ENCODE results near the gene DHRS13. TPM values are rescaled to one million over a fixed set of nuclear protein-coding genes. Genes with fewer than 3 reads are reported as not detected.

DHRS13 gene
- total RNA-seq, 1 experiment from 2014 or later = 5.1 TPM

GRCh38 chr17:28857905-28858800 is 44.7 kb downstream of the DHRS13 start:
- no peaks in the 10 kb centered on the region for H4K20me1 ChIP-seq (ENCODE audit: low read length)
- 0 out of 2 replicates have a peak, but pooled peaks cover 4% of the 10 kb centered on the region for H3K4me1 ChIP-seq (ENCODE audit: insufficient read depth, low read length)
- POLR2A ChIA-PET (ENCODE audit: unreplicated experiment) = no interaction called here
- intact Hi-C loops (cut with micrococcal nuclease) = no loop called here
- no peak overlapping the region for H2AFZ ChIP-seq (ENCODE audit: low read length)
- no TSS peak for BruUV-seq (replicated peaks)
- H3K79me2 ChIP-seq (ENCODE audit: low read length) = peaks cover 15% of the 10 kb centered on the region
- H3K36me3 ChIP-seq (ENCODE audit: low read depth, low read length) = no peaks in the 10 kb centered on the region; the same call in none of the 2 replicates
- TF ChIP-seq CTCF (conservative IDR thresholded peaks at IDR 0.05; ENCODE audit: low read depth, low read length) = no peak
- no peak for TF ChIP-seq EZH2phosphoT487 (IDR thresholded peaks at IDR 0.05; ENCODE audit: borderline replicate concordance, low read length)
- no peak overlapping the region for H3K9ac ChIP-seq (ENCODE audit: low read length)
- CTCF ChIA-PET = no interaction called here
- H3K4me3 ChIP-seq (ENCODE audit: low read length) = no peak overlapping the region
- H3K4me2 ChIP-seq (ENCODE audit: low read length) = no peak overlapping the region
- no peak overlapping the region for H3K27ac ChIP-seq (ENCODE audit: low read length)
- H3F3A ChIP-seq (ENCODE audit: low read length, unreplicated experiment) = no peaks in the 10 kb centered on the region
- ATAC-seq (no peak), DNase-seq (no peak)
- no peaks in the 10 kb centered on the region for H3K27me3 ChIP-seq (ENCODE audit: low read length)
- H3K9me2 ChIP-seq (replicated peaks; ENCODE audit: low read length) = no peaks in the 10 kb centered on the region
- H3K9me3 ChIP-seq (ENCODE audit: low read length) = no peaks in the 10 kb centered on the region

- intact Hi-C loops (cut with micrococcal nuclease) = no loop called here
- no TSS peak for BruUV-seq (replicated peaks)
- no peaks in the 10 kb centered on the region for H3K9me2 ChIP-seq (replicated peaks; ENCODE audit: low read length)
- no peaks in the 10 kb centered on the region for H3K9me3 ChIP-seq (ENCODE audit: low read length)
- H3K27ac ChIP-seq (ENCODE audit: low read length) = no peak overlapping the region
- H3F3A ChIP-seq (ENCODE audit: low read length, unreplicated experiment) = no peaks in the 10 kb centered on the region
- peak overlapping the region; percentile 93 for H3K4me2 ChIP-seq (ENCODE audit: low read length)
- H3K79me2 ChIP-seq (ENCODE audit: low read length) = peaks cover 15% of the 10 kb centered on the region
- POLR2A ChIA-PET (ENCODE audit: unreplicated experiment) = no interaction called here
- peak overlapping the region; percentile 87; the same call in 1 of the 2 replicates for H3K4me3 ChIP-seq (ENCODE audit: low read length)
- no peaks in the 10 kb centered on the region for H3K27me3 ChIP-seq (ENCODE audit: low read length)
- H3K36me3 ChIP-seq (ENCODE audit: low read depth, low read length) = no peaks in the 10 kb centered on the region; the same call in none of the 2 replicates
- no peak overlapping the region for H2AFZ ChIP-seq (ENCODE audit: low read length)
- ATAC-seq (no peak), DNase-seq (no peak)
- TF ChIP-seq EZH2 (IDR thresholded peaks at IDR 0.05; ENCODE audit: low read length, unreplicated experiment) (no peak), CTCF (conservative IDR thresholded peaks at IDR 0.05; ENCODE audit: low read depth, low read length) (no peak), EZH2phosphoT487 (IDR thresholded peaks at IDR 0.05; ENCODE audit: borderline replicate concordance, low read length) (no peak)
- 0 out of 2 replicates have a peak, but pooled peaks cover 4% of the 10 kb centered on the region for H3K4me1 ChIP-seq (ENCODE audit: insufficient read depth, low read length)
- no peaks in the 10 kb centered on the region for H4K20me1 ChIP-seq (ENCODE audit: low read length)
- CTCF ChIA-PET = interaction anchor here (0.5 kb wide), 1 partner anchor 195 kb away, joined by 4 read pairs; no protein-coding TSS in a partner anchor
- H3K9ac ChIP-seq (ENCODE audit: low read length) = no peak overlapping the region
These were observed 46.8 kb downstream of the DHRS13 start for GRCh38 chr17:28856028-28856574.

GRCh38 chr17:28855336-28855679 is 47.6 kb downstream of the DHRS13 start:
- POLR2A ChIA-PET (ENCODE audit: unreplicated experiment) = no interaction called here
- Histone ChIP-seq H3K9me2 (replicated peaks; ENCODE audit: low read length) (no peaks in the 10 kb centered on the region), H3F3A (ENCODE audit: low read length, unreplicated experiment) (no peaks in the 10 kb centered on the region), H4K20me1 (ENCODE audit: low read length) (no peaks in the 10 kb centered on the region), H3K4me1 (ENCODE audit: insufficient read depth, low read length) (0 out of 2 replicates have a peak, but pooled peaks cover 4% of the 10 kb centered on the region), H3K27me3 (ENCODE audit: low read length) (no peaks in the 10 kb centered on the region), H3K4me2 (ENCODE audit: low read length) (peak overlapping the region; percentile 93), H3K9me3 (ENCODE audit: low read length) (no peaks in the 10 kb centered on the region), H3K9ac (ENCODE audit: low read length) (peak overlapping the region; percentile 86), H3K27ac (ENCODE audit: low read length) (no peak overlapping the region), H3K4me3 (ENCODE audit: low read length) (peak overlapping the region; percentile 87), H3K36me3 (ENCODE audit: low read depth, low read length) (no peaks in the 10 kb centered on the region; the same call in 1 of the 2 replicates), H2AFZ (ENCODE audit: low read length) (peak overlapping the region; percentile 94), H3K79me2 (ENCODE audit: low read length) (peaks cover 15% of the 10 kb centered on the region)
- no peak for ATAC-seq
- TF ChIP-seq CTCF (conservative IDR thresholded peaks at IDR 0.05; ENCODE audit: low read depth, low read length) = no peak
- TF ChIP-seq EZH2 (IDR thresholded peaks at IDR 0.05; ENCODE audit: low read length, unreplicated experiment) = no peak
- no peak for TF ChIP-seq EZH2phosphoT487 (IDR thresholded peaks at IDR 0.05; ENCODE audit: borderline replicate concordance, low read length)
- CTCF ChIA-PET = no interaction called here
- BruUV-seq (replicated peaks) = TSS peak; percentile 84
- intact Hi-C loops (cut with micrococcal nuclease) = no loop called here
- no peak for DNase-seq
